HG02610 (cell line): ENCODE data around the gene PKHD1.

ENCODE experiments used
- ATAC-seq: cut with Tn5 transposase; IDR thresholded peaks from one replicate; pipeline ENCODE4 v1.9.1; 2021; ENCODE audit warnings: mild to moderate bottlenecking, moderate library complexity; ENCODE audit not compliant: unreplicated experiment

The PKHD1 gene

DNA sequence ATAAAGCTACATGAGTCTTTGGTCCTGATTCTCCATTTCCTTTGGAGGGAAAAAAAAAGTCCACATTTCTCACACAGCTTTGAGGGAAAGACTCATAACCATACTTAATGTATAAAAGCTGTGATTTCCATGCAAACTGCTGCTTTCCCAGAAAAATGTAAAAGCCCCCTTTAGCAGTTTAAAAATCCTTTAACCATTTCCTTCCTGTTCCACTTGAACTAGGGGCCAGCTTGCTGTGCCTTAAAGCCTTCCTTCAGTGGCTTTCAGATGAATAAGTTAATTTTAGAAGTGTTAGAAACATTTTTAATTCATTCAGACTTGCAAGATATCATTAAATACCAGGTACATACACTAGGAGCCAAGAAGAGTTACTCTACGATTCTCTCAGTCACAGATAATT lies 273.5 kb downstream of the PKHD1 start:
- ATAC-seq, result no peak

DNA sequence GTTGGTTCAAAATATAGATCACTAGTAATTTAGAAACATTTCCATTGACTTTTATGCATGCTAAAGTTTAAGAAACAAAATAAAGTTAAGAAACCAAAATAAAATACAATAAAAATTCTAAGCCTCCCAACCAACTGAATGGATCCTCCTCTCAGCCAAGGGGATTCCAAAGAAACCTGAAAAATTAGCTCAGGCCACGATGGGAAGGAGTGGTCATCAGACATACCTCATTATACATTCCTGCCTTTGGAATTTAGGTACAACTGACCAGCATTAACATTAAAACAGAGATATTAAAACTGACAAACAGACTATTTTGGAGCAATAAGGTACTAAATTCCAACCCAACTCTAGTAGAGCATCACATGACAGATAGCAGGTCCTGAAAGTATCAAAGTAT lies 275.2 kb downstream of the PKHD1 start:
- ATAC-seq, result no peak

GRCh38 chr6:51805517-51805916 lies 281.9 kb downstream of the PKHD1 start:
- peak; percentile 94 for ATAC-seq

DNA sequence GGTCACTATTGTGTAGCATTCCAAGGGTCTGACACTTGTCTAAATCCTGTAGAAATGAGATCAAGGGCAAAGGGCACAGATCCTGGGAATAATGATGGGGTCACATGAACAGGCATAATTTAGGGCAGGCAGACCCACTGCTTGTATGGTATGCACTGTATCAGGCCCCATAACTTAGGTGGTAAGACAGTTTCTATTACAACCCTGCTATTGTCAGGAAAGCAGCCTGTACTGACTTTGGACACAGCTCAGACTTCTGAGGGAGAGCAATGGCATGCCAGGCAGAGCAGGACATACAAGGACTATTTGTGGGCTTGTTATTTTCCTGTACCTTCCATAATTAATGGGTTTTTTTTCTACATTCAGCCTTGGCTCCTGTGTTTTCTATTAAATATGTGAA lies 286.8 kb downstream of the PKHD1 start:
- ATAC-seq, result no peak

DNA sequence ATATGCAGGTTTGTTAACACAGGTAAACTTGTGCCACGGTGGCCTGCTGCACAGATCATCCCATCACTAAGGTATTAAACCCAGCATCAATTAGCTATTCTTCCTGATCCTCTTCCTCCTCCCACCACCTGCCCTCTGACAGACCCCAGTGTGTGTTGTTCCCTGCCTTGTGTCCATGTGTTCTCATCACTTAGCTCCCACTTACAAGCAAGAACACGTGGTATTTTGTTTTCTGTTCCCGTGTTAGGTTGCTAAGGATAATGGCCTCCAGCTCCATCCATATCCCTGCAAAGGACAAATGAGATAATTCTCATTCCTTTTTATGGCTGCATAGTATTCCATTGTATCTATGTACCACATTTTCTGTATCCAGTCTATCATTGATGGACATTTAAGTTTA lies 294.0 kb downstream of the PKHD1 start:
- ATAC-seq, result no peak

- no peak for ATAC-seq
Measured at GRCh38 chr6:51792273-51793030, 295.0 kb downstream of the PKHD1 start.

GRCh38 chr6:51790946-51791345 lies 296.5 kb downstream of the PKHD1 start:
- no peak for ATAC-seq

- ATAC-seq, result no peak
Measured at GRCh38 chr6:51788121-51788520, 299.3 kb downstream of the PKHD1 start.

DNA sequence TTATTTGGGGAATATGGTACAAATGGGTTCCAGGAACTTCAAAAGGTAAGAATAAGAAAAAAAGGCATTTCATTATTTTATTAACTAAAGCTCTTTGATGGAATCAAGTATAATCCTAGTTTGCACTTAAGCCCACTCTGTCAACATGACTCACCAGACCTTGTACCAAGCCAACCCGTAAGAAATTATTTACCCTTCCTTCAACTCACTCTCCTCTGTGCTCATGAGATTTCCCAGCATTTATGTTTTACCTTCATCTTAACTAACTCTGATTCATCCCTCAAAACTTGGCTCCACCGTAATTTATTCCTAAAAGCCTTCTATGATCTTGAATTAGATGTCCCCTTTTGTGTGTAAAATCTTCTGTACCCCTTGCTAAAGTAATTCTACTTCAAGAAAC lies 308.7 kb downstream of the PKHD1 start:
- no peak for ATAC-seq

- no peak for ATAC-seq
Measured at GRCh38 chr6:51777618-51778017, 309.8 kb downstream of the PKHD1 start.

- no peak for ATAC-seq
Measured at GRCh38 chr6:51775942-51776860, 311.2 kb downstream of the PKHD1 start.

- ATAC-seq, result no peak
Measured at GRCh38 chr6:51768087-51768486, 319.3 kb downstream of the PKHD1 start.

- no peak for ATAC-seq
Measured at GRCh38 chr6:51765230-51765629, 322.2 kb downstream of the PKHD1 start.

- ATAC-seq, result no peak
Measured at GRCh38 chr6:51753635-51754034, 333.8 kb downstream of the PKHD1 start.

DNA sequence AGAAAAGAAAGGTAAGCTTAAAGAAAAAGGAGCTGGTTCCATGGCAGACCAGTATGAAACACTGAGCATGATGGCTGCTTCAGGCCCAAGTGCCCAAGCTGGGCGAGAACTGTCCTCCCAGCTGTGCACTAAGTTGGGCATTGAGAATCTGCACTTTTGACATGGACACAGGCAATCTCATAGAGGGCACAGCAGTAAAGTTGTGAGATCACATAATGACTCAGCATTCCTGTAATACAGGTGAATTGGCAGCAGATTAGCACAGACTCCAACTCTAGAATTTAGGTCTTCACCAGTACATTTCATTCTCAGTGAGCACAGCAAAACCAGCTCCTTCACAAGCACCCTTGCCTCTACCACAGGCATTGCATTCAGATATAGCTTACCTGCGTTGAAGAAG lies 343.4 kb downstream of the PKHD1 start:
- ATAC-seq, result no peak

- ATAC-seq, result no peak
Measured at GRCh38 chr6:51740658-51741057, 346.8 kb downstream of the PKHD1 start.

- no peak for ATAC-seq
Measured at GRCh38 chr6:51738614-51739013, 348.8 kb downstream of the PKHD1 start.

DNA sequence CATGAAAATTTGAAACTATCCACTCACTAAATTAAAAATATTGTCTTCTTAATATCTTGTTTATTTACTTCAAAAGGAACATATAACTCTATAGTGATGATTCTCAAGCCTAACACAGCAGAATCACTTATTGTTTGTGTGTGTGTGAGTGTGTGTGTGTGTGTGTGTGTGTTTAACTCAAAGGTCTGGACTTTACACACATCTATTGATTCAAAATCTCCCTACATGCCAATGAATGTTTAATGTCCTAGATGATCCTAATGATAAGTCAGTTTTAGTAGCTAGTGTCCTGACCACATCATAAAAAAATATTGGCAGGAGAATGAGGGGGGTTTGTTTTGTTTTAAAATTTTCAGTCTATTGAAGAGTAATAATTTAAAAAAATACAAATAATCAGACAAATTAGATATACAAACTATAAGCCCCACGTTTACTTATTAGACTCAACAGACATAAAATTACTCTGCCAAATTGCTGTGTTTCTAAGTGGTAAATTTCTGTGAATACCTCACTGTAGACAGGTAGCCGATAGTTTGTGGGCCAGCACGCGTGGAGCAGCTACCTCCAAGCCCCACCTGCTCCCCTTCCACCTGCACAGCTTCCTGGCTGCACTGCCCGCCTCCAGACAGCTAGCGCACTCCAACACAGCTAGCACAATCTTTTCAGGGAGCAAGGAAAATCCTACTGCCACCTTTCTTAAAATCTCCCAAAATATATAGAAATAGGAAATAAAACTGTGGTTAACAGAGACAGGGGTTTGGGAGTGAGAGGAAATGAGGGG lies 349.6 kb downstream of the PKHD1 start:
- no peak for ATAC-seq

DNA sequence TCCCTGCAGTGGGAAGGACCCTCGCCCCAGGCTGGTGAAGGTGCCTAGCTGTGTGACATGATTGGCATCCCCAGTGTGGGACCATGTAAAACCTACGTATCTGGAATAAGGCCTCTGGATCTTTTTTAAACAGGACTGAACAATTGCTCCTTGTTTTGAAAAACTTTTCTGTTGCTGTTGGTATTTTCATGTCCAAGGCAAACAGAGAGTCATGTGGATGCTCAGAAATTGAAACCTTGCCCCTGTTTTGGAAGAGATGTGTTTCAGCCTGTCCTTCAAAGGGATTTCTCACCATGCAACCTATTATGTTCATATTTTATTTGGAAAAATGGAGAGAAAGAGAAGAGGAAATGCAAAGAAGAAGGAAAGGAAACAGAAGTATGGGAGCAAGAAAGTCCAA lies 362.3 kb downstream of the PKHD1 start:
- no peak for ATAC-seq

GRCh38 chr6:51720327-51720726 lies 367.1 kb downstream of the PKHD1 start:
- ATAC-seq, result no peak

GRCh38 chr6:51719297-51719696 lies 368.1 kb downstream of the PKHD1 start:
- no peak for ATAC-seq
